Endodermal cell (in vitro differentiated cells): ENCODE data around the gene RSBN1L. TPM values are rescaled to one million over a fixed set of nuclear protein-coding genes. Genes with fewer than 3 reads are reported as not detected.

Experiments
- DNase-seq: peaks from one replicate; pipeline ENCODE4 v3.0.0-alpha.2; 2017
- H3K27ac ChIP-seq: 2 replicates; pipeline ENCODE4 v1.5.1; 2013; ENCODE audit warnings: mild to moderate bottlenecking, low read depth, low read length, moderate library complexity
- H3K27me3 ChIP-seq: 2 replicates; pipeline ENCODE4 v1.6.1; 2013; ENCODE audit warnings: mild to moderate bottlenecking, low read length, moderate library complexity; ENCODE audit not compliant: insufficient read depth, control insufficient read depth, poor library complexity, severe bottlenecking
- H3K36me3 ChIP-seq: 2 replicates; pipeline ENCODE4 v1.7.0; 2013; ENCODE audit warnings: mild to moderate bottlenecking, low read length, moderate library complexity; ENCODE audit not compliant: control insufficient read depth, insufficient read depth
- H3K4me1 ChIP-seq: one replicate; pipeline ENCODE4 v1.7.0; 2013; ENCODE audit warnings: low read length; ENCODE audit not compliant: control insufficient read depth, insufficient read depth
- H3K4me3 ChIP-seq: 2 replicates; pipeline ENCODE4 v1.5.1; 2013; ENCODE audit warnings: mild to moderate bottlenecking, low read length, moderate library complexity
- H3K9ac ChIP-seq: 2 replicates; pipeline ENCODE4 v1.6.1; 2013; ENCODE audit warnings: mild to moderate bottlenecking, low read length, moderate library complexity; ENCODE audit not compliant: poor library complexity, severe bottlenecking; ENCODE audit errors: extremely low read depth
- H3K9me3 ChIP-seq: 2 replicates; pipeline ENCODE4 v1.6.1; 2013; ENCODE audit warnings: mild to moderate bottlenecking, low read length, moderate library complexity; ENCODE audit not compliant: control insufficient read depth
- H3K27ac Mint-ChIP-seq: 2 replicates; pipeline ENCODE4 v1.8.0; 2020; ENCODE audit warnings: mixed read lengths
- H3K27me3 Mint-ChIP-seq: 2 replicates; pipeline ENCODE4 v1.8.0; 2021; ENCODE audit warnings: mild to moderate bottlenecking, mixed read lengths; ENCODE audit not compliant: insufficient read depth
- H3K36me3 Mint-ChIP-seq: 2 replicates; pipeline ENCODE4 v1.8.0; 2020; ENCODE audit warnings: low read depth, mixed read lengths
- H3K4me1 Mint-ChIP-seq: 2 replicates; pipeline ENCODE4 v1.8.0; 2020; ENCODE audit warnings: mixed read lengths
- H3K4me3 Mint-ChIP-seq: 2 replicates; pipeline ENCODE4 v1.8.0; 2020; ENCODE audit warnings: mild to moderate bottlenecking, moderate library complexity, mixed read lengths
- H3K9me3 Mint-ChIP-seq: 2 replicates; pipeline ENCODE4 v1.8.0; 2020; ENCODE audit warnings: mild to moderate bottlenecking, mixed read lengths
- WGBS, 2 experiments: methylation state at CpG; one replicate each; pipeline versions ENCODE4 v1.1.5 to v1.1.7; 2013; ENCODE audit warnings: missing lambda C conversion rate in 2 of 2, mixed read lengths in 1 of 2; ENCODE audit not compliant: insufficient coverage in 1 of 2, insufficient read length in 1 of 2; 5-methylcytosine and 5-hydroxymethylcytosine counted together
- total RNA-seq, 2 donors: library from RNA; stranded (reverse); fragmentation: NEBNext Ultra II Directional in 1 of 2; extraction: Animal tissue kit (Norgen Biotek cat#: 25700) in 1 of 2; gene quantifications; 2 replicates in 1 of 2; 3 replicates in 1 of 2; pipeline ENCODE4 v1.2.1, GENCODE V29; 2021
- TF ChIP-seq, protein P1 (sequence below): fragments of 200-600 bp; sonication (generic); conservative IDR thresholded peaks from 2 replicates; pipeline ENCODE4 v1.5.0; 2021; ENCODE audit warnings: antibody characterized with exemption, mild to moderate bottlenecking

RSBN1L gene
- total RNA-seq, 2 donors from 2014 or later: 17.6 to 19.9 TPM

DNA sequence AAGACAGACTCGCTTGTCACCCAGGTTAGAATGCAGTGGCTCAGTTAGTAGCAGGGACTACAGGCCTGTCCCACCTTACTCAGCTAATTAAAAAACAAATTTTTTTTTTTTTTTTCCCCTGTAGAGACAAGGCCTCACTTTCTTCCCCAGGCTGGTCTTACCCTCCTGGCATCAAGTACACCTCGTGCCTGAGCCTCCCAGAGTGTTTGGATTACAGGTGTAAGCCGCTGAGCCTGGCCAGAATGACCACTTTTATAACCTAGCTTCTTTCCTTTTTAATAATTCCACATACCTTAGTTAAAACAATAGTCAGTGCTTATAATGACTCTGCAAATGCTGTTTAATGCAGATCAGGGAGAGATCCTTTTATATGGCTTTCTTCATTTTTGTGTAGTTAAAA lies 31.3 kb downstream of the RSBN1L start:
- no peak overlapping the region for H3K4me3 ChIP-seq
- H3K4me3 Mint-ChIP-seq: no peak overlapping the region
- no peak overlapping the region for H3K9ac ChIP-seq
- H3K9me3 ChIP-seq: no peaks in the 10 kb centered on the region
- WGBS, 2 experiments: 60 to 84% methylated on average over 1 to 3 of the region's 3 CpGs
- no peaks in the 10 kb centered on the region for H3K4me1 ChIP-seq
- H3K9me3 Mint-ChIP-seq: no peaks in the 10 kb centered on the region
- H3K4me1 Mint-ChIP-seq: peaks cover 21% of the 10 kb centered on the region
- DNase-seq: no peak
- no peak overlapping the region for H3K27ac Mint-ChIP-seq
- no peaks in the 10 kb centered on the region for H3K27me3 ChIP-seq
- H3K27ac ChIP-seq: peak overlapping the region; percentile 76
- TF ChIP-seq, protein P1, sequence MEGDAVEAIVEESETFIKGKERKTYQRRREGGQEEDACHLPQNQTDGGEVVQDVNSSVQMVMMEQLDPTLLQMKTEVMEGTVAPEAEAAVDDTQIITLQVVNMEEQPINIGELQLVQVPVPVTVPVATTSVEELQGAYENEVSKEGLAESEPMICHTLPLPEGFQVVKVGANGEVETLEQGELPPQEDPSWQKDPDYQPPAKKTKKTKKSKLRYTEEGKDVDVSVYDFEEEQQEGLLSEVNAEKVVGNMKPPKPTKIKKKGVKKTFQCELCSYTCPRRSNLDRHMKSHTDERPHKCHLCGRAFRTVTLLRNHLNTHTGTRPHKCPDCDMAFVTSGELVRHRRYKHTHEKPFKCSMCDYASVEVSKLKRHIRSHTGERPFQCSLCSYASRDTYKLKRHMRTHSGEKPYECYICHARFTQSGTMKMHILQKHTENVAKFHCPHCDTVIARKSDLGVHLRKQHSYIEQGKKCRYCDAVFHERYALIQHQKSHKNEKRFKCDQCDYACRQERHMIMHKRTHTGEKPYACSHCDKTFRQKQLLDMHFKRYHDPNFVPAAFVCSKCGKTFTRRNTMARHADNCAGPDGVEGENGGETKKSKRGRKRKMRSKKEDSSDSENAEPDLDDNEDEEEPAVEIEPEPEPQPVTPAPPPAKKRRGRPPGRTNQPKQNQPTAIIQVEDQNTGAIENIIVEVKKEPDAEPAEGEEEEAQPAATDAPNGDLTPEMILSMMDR: no peak
- no peaks in the 10 kb centered on the region for H3K27me3 Mint-ChIP-seq
- no peaks in the 10 kb centered on the region for H3K36me3 ChIP-seq
- H3K36me3 Mint-ChIP-seq: no peaks in the 10 kb centered on the region

DNA sequence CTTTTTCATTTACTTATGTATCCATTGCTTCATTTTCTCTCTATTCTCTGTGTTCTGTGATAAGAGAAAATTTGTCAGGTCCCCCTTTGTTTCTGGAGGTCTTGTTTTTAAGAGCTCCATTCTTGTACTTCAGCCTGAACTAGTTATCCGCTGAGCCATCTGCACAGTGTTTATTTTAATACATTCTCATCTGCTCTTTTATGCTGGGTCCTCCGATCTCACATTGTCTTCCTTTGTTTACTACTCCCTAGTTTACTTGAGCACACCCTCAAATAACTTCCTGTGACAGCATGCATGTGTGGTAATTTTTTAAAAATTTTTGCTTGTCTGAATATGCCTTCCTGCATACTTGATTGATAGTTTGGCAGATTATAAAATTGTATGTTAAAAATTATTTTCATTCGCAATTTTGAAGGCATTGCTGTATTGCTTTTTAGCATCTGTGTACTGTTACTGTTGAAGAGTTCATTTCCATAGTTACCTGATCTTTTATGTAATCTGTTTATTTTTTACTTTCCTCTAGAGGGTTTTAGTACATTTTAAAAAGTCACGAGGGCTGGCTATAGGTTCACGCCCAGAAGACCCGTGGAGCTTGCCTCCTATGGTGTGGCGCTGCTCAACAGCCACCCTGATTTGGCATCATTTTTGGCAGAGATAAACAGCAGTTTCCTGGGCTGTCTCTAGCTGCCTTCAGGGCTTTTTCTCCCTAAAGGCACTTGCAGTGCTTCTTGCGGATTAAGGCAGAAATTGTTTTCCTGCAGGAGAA lies 31.9 kb downstream of the RSBN1L start:
- Histone ChIP-seq H3K27ac (peak overlapping the region; percentile 76), H3K36me3 (no peaks in the 10 kb centered on the region), H3K4me1 (no peaks in the 10 kb centered on the region), H3K9ac (no peak overlapping the region), H3K9me3 (no peaks in the 10 kb centered on the region), H3K27me3 (no peaks in the 10 kb centered on the region), H3K4me3 (no peak overlapping the region)
- Mint-ChIP-seq H3K4me1 (peaks cover 21% of the 10 kb centered on the region), H3K4me3 (no peak overlapping the region), H3K27ac (peak overlapping the region; percentile 50), H3K9me3 (no peaks in the 10 kb centered on the region), H3K27me3 (no peaks in the 10 kb centered on the region), H3K36me3 (no peaks in the 10 kb centered on the region)
- TF ChIP-seq, protein P1: no peak
- 68 to 75% methylated on average over 7 to 8 of the region's 8 CpGs for WGBS, 2 experiments
- peak; percentile 56 for DNase-seq

DNA sequence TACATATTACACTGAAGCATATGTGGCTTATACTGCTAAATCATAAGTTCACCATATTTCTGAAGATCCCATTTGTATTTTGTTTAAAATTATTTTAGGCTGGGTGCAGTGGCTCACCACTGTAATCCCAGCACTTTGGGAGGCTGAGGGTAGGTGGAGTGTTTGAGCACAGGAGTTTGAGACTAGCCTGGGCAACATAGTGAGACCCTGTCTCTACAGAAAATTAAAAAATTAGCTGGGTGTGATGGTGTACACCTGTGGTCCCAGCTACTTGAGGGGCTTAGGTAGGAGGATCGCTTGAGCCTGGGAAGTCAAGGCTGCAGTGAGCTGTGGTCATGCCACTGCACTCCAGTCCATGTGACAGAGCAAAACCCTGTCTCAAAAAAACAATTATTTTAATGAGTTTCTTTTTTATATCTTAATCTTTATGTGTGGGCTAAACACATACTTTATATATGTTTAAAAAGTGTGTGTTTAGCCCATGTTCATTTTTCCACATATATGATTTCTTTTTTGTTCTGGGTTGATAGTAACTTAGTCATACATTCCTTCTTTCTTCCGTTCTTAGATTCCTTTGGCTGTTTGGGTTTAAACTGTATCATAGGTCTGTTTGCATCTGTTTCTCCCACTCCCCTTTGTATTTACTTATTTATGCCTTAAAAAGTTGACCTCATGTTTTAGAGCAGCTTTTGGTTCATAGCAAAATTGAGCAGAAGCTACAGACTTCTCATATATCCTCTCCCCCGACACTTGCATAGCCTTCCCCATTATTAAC lies 33.5 kb downstream of the RSBN1L start:
- no peaks in the 10 kb centered on the region for H3K9me3 ChIP-seq
- DNase-seq: no peak
- H3K27me3 ChIP-seq: no peaks in the 10 kb centered on the region
- H3K36me3 ChIP-seq: no peaks in the 10 kb centered on the region
- no peaks in the 10 kb centered on the region for H3K4me1 ChIP-seq
- Mint-ChIP-seq H3K27ac (no peak overlapping the region), H3K4me1 (peaks cover 21% of the 10 kb centered on the region), H3K36me3 (no peaks in the 10 kb centered on the region), H3K27me3 (no peaks in the 10 kb centered on the region), H3K9me3 (no peaks in the 10 kb centered on the region), H3K4me3 (no peak overlapping the region)
- H3K4me3 ChIP-seq: no peak overlapping the region
- TF ChIP-seq, protein P1: no peak
- WGBS, 2 experiments: 97 to 100% methylated on average over 1 to 3 of the region's 3 CpGs
- H3K9ac ChIP-seq: no peak overlapping the region
- no peak overlapping the region for H3K27ac ChIP-seq
